GM12801 (cell line): ENCODE data around the gene PYM1.

Experiments used
- TF ChIP-seq, protein P1 (sequence below): IDR thresholded peaks from one replicate; pipeline ENCODE4 v1.5.1; 2011; ENCODE audit warnings: control low read depth; ENCODE audit not compliant: insufficient read length; ENCODE audit errors: extremely low read depth

Gene PYM1

DNA sequence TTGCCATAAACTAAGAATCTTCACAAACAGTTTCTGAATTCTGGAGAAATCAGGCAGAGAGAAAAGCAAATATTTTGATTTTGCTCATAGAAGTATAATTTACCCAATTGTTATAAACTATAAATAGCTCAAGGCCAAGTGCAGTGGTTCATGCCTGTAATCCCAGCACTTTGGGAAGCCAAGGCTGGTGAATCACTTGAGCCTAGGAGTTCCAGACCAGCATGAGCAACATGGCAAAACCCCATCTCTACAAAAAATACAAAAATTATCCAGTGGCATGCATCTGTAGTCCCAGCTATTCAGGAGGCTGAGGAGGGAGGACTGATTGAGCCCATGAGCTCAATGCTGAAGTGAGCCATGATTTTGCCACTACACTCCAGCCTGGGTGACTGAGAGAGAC lies 65.4 kb downstream of the PYM1 start:
- TF ChIP-seq, protein P1, sequence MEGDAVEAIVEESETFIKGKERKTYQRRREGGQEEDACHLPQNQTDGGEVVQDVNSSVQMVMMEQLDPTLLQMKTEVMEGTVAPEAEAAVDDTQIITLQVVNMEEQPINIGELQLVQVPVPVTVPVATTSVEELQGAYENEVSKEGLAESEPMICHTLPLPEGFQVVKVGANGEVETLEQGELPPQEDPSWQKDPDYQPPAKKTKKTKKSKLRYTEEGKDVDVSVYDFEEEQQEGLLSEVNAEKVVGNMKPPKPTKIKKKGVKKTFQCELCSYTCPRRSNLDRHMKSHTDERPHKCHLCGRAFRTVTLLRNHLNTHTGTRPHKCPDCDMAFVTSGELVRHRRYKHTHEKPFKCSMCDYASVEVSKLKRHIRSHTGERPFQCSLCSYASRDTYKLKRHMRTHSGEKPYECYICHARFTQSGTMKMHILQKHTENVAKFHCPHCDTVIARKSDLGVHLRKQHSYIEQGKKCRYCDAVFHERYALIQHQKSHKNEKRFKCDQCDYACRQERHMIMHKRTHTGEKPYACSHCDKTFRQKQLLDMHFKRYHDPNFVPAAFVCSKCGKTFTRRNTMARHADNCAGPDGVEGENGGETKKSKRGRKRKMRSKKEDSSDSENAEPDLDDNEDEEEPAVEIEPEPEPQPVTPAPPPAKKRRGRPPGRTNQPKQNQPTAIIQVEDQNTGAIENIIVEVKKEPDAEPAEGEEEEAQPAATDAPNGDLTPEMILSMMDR, result no peak

DNA sequence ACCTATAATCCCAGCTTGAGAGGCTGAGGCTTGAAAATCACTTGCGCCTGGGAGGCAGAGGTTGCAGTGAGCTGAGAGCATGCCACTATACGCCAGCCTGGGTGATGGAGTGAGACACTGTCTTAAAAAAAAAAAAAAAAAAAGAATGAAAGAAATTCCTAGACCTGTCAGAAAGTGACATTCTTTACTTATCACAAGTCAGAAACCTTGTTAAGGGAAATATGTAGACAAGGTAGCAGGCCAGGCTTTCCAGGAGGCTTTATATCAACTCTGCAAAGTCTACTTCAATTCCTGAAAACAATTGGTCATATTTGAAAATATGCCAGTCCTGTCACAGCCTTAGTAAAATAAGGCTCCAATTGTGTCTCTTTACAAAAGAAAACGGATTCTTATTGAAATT lies 65.8 kb downstream of the PYM1 start:
- TF ChIP-seq, protein P1, result no peak

DNA sequence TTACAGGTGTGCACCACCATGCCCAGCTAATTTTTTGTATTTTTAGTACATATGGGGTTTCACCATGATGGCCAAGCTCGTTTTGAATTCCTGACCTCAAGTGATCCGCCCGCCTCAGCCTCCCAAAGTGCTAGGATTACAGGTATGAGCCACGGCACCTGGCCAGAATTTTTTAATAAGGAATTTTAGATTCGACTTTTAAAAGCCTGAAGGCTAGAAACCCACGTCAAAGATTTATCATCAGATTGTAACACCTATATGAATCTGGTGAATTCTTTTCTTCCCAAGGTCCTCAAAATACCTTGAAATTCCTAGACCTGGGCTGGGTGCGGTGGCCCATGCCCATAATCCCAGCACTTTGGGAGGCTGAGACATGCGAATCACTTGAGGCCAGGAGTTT lies 66.3 kb downstream of the PYM1 start:
- TF ChIP-seq, protein P1, result no peak

DNA sequence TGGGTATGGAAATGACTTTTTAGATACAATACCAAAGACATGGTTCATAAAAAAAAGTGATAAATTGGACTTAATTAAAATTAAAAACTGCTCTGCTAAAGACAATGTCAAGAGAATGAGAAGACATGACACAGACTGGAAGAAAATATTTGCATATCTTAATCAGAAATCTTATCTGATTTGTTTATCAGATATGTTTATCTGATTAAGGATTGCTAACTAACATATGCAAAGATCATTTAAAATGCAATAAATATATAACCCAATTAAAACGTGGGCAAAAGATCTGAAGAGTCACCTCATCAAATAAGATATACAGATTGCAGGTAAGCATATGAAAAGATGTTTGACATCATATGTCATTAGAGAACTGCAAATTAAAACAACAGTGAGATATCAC lies 75.0 kb downstream of the PYM1 start:
- TF ChIP-seq, protein P1, result no peak
